Epithelial cell of esophagus (primary cell): ENCODE measurements around the gene MIER3.
A peak's percentile ranks its signal among the peaks of the same experiment; 100 is the strongest.

ENCODE experiments used
- DNase-seq: peaks from one replicate; pipeline ENCODE4 v3.0.0; 2010; ENCODE audit warnings: low read depth
- H3K4me3 ChIP-seq: 2 replicates; pipeline ENCODE4 v1.5.1; 2011; ENCODE audit warnings: mild to moderate bottlenecking, low read length, control low read depth
- CTCF ChIP-seq: IDR thresholded peaks from 2 replicates; pipeline ENCODE4 v1.5.1; 2011; ENCODE audit warnings: low read depth, mild to moderate bottlenecking, low read length, control low read depth, inconsistent platforms; ENCODE audit not compliant: insufficient read depth; ENCODE audit errors: missing control alignments

The MIER3 gene

GRCh38 chr5:56900395-56900794 lies 51.5 kb downstream of the MIER3 start:
- DNase-seq: peak; percentile 34
- no peak for TF ChIP-seq CTCF
- H3K4me3 ChIP-seq: no peak overlapping the region

- H3K4me3 ChIP-seq: no peak overlapping the region
These were observed 53.7 kb downstream of the MIER3 start for GRCh38 chr5:56898213-56898612.

GRCh38 chr5:56896763-56897162 lies 55.2 kb downstream of the MIER3 start:
- no peak for TF ChIP-seq CTCF
- no peak overlapping the region for H3K4me3 ChIP-seq
- no peak for DNase-seq

More at GRCh38 chr5:56898213-56898612, 53.7 kb downstream of the MIER3 start:
- DNase-seq: no peak
- no peak for TF ChIP-seq CTCF

GRCh38 chr5:56893251-56893951 lies 58.5 kb downstream of the MIER3 start:
- no peak for DNase-seq
- no peak overlapping the region for H3K4me3 ChIP-seq
- no peak for TF ChIP-seq CTCF

GRCh38 chr5:56881571-56881970 lies 70.4 kb downstream of the MIER3 start:
- no peak for DNase-seq
- no peak for TF ChIP-seq CTCF
- H3K4me3 ChIP-seq: no peak overlapping the region

- no peak overlapping the region for H3K4me3 ChIP-seq
- peak; percentile 82 for DNase-seq
- no peak for TF ChIP-seq CTCF
These were observed 75.6 kb downstream of the MIER3 start for GRCh38 chr5:56876327-56876726.

GRCh38 chr5:56873056-56873455 lies 78.9 kb downstream of the MIER3 start:
- TF ChIP-seq CTCF: no peak
- DNase-seq: no peak
- H3K4me3 ChIP-seq: no peak overlapping the region
